Fibroblast of lung (primary cell): ENCODE data around the gene IQGAP2.

Experiments
- EZH2 ChIP-seq: IDR thresholded peaks from 2 replicates; pipeline ENCODE4 v1.5.1; 2012; ENCODE audit warnings: low read length, control low read depth, mild to moderate bottlenecking; ENCODE audit errors: missing control alignments
- TF ChIP-seq, protein P1 (sequence below), 2 donors: IDR thresholded peaks in 1 of 2; conservative IDR thresholded peaks in 1 of 2; 1 replicate in 1 of 2; 2 replicates in 1 of 2; pipeline ENCODE4 v1.5.1; 2011 to 2012; ENCODE audit warnings: low read length in 2 of 2, control low read depth in 1 of 2, inconsistent platforms in 1 of 2, low read depth in 1 of 2, mild to moderate bottlenecking in 1 of 2

DNA sequence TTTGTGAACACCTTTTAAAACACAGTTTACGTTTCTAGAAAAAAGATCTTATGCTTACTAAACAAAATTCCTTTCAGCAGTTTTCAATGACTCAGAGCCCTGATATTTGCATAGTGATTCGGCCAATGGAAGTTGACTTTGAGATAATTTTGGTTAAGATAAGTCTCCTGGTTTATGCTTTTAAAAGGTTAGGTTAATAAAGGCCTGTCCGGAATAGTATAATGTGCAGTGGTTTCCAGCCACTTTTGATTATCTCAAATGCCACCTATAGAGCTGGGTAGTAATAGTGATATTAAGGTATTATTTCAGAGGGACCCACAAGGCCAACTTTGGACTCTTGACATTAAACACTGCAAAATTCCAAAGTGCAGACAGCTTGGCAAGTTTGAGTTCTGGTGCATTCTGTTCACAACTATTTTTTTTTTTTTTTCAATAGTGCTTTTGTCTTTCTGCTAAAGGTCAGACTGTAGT, 134.0 kb downstream of the IQGAP2 start:
- TF ChIP-seq, protein P1, sequence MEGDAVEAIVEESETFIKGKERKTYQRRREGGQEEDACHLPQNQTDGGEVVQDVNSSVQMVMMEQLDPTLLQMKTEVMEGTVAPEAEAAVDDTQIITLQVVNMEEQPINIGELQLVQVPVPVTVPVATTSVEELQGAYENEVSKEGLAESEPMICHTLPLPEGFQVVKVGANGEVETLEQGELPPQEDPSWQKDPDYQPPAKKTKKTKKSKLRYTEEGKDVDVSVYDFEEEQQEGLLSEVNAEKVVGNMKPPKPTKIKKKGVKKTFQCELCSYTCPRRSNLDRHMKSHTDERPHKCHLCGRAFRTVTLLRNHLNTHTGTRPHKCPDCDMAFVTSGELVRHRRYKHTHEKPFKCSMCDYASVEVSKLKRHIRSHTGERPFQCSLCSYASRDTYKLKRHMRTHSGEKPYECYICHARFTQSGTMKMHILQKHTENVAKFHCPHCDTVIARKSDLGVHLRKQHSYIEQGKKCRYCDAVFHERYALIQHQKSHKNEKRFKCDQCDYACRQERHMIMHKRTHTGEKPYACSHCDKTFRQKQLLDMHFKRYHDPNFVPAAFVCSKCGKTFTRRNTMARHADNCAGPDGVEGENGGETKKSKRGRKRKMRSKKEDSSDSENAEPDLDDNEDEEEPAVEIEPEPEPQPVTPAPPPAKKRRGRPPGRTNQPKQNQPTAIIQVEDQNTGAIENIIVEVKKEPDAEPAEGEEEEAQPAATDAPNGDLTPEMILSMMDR (conservative IDR thresholded peaks at IDR 0.05 in 1 of 2, IDR thresholded peaks at IDR 0.05 in 1 of 2; ENCODE audit: low read depth in 1 of 2, low read length in 2 of 2): no peak
- no peak for TF ChIP-seq EZH2
